ENCODE data around the gene DNAL4.

The DNAL4 gene

GRCh38 chr22:38789606-38790005, 4.3 kb downstream of the DNAL4 start:
- no peak for DNase-seq (ENCODE audit: low read depth)
- TF ChIP-seq, protein P1, sequence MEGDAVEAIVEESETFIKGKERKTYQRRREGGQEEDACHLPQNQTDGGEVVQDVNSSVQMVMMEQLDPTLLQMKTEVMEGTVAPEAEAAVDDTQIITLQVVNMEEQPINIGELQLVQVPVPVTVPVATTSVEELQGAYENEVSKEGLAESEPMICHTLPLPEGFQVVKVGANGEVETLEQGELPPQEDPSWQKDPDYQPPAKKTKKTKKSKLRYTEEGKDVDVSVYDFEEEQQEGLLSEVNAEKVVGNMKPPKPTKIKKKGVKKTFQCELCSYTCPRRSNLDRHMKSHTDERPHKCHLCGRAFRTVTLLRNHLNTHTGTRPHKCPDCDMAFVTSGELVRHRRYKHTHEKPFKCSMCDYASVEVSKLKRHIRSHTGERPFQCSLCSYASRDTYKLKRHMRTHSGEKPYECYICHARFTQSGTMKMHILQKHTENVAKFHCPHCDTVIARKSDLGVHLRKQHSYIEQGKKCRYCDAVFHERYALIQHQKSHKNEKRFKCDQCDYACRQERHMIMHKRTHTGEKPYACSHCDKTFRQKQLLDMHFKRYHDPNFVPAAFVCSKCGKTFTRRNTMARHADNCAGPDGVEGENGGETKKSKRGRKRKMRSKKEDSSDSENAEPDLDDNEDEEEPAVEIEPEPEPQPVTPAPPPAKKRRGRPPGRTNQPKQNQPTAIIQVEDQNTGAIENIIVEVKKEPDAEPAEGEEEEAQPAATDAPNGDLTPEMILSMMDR (IDR thresholded peaks at IDR 0.05; ENCODE audit: control insufficient read depth, extremely low read depth, insufficient read depth), result no peak
- no peak overlapping the region for H3K4me3 ChIP-seq (ENCODE audit: low read depth, low read length)

DNA sequence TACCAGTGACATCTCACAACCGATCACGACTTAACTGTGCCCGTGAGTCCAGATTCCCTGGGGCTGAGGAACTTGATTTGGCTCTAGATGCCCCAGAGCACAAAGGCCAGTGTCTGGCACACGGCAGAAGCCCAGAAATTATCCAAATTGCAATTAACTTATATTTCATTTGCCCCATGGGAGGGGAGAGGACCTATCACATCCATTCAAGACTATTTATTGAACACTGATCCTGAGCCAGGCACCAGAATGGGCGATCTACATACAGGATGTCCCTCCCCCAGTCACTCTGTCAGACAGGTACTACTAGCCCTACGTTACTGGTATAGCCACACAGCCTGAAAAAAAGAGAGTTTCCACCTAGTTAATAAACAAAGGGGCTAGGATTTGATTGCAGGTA, 5.1 kb downstream of the DNAL4 start:
- DNase-seq (ENCODE audit: low read depth), result no peak
- TF ChIP-seq, protein P1 (IDR thresholded peaks at IDR 0.05; ENCODE audit: control insufficient read depth, extremely low read depth, insufficient read depth), result no peak
- H3K4me3 ChIP-seq (ENCODE audit: low read depth, low read length), result no peak overlapping the region

- no peak overlapping the region for H3K4me3 ChIP-seq (ENCODE audit: low read depth, low read length)
- no peak for DNase-seq (ENCODE audit: low read depth)
- TF ChIP-seq, protein P1 (IDR thresholded peaks at IDR 0.05; ENCODE audit: control insufficient read depth, extremely low read depth, insufficient read depth), result no peak
Measured at GRCh38 chr22:38788021-38788816, 5.7 kb downstream of the DNAL4 start.

DNA sequence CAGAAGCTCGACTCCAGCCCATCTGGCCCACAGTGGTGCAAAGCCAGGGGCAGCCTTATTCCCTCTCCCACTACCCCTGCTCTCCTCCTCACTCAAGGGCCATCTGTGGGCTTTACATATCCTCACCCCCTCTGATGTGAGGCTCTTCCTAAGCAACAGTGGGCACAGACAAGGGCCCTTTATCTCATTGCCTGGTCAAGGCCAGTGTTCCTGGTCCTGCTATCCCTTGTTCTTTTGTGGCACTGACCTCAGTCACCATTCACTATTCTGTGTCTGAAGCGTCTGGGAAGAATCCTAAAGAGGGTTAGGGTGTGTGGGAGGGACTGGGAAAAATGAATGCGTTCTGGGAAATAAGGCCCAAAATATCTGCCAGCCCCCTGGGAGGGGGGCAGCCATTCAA, 7.3 kb downstream of the DNAL4 start:
- no peak overlapping the region for H3K4me3 ChIP-seq (ENCODE audit: low read depth, low read length)
- TF ChIP-seq, protein P1 (IDR thresholded peaks at IDR 0.05; ENCODE audit: control insufficient read depth, extremely low read depth, insufficient read depth), result no peak
- no peak for DNase-seq (ENCODE audit: low read depth)

DNA sequence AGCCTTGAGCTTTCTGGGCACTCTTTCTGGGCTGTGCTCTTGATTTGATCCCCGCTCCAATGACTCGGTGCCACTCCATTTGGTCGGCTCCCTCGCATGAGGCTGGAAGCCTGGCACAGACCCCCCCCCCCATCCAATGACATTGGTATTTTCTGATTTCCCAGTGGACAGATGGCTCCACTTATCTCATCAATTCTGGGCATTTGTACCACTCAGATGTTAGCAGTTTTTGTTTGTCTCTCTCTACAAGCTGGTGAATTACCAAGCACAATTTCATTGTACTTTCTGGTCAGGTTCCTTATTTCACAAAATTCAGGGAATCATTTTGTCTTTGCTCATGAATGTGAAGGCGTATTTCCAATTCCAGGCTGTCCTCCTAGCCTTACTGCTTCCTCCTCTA, 9.1 kb downstream of the DNAL4 start:
- TF ChIP-seq, protein P1 (IDR thresholded peaks at IDR 0.05; ENCODE audit: control insufficient read depth, extremely low read depth, insufficient read depth), result no peak
- H3K4me3 ChIP-seq (ENCODE audit: low read depth, low read length), result no peak overlapping the region
- DNase-seq (ENCODE audit: low read depth), result no peak

- H3K4me3 ChIP-seq (ENCODE audit: low read depth, low read length), result no peak overlapping the region
- TF ChIP-seq, protein P1 (IDR thresholded peaks at IDR 0.05; ENCODE audit: control insufficient read depth, extremely low read depth, insufficient read depth), result no peak
- DNase-seq (ENCODE audit: low read depth), result no peak
Measured at GRCh38 chr22:38784035-38784434, 9.9 kb downstream of the DNAL4 start.
